ENCODE measurements around the gene STXBP5. TPM values are rescaled to one million over a fixed set of nuclear protein-coding genes. Genes with fewer than 3 reads are reported as not detected.

STXBP5 gene
- total RNA-seq, 6 donors from 2014 or later: 10.5 to 26.5 (median 15.7) TPM

DNA sequence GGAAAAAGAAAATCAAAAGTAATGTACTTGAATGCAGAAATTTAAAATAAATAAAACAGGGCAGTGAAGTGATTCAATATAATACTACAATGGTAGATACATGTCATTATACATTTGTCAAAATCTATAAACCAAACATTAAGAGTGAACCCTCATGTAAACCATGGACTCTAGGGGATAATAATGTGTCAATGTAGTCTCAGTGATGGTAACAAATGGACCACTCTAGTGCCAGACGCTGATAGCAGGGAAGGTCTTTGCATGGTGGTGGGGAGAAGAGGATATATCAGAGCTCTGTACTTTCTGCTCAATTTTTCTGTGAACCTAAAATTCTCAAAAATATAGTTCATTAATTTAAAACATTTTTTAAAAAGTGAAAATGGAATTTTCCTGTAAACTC lies 19.8 kb upstream of the STXBP5 start:
- Histone ChIP-seq H3K27ac (no peak overlapping the region), H3K36me3 (no peaks in the 10 kb centered on the region), H3K4me1 (no peaks in the 10 kb centered on the region), H3K9me3 (no peaks in the 10 kb centered on the region), H3K4me3 (no peak overlapping the region), H3K27me3 (no peaks in the 10 kb centered on the region)
- 87 to 88% methylated on average over 1 of the region's 1 CpG for WGBS, 2 donors
- no peak for ATAC-seq (ENCODE audit: low FRiP score in 2 of 2)
- no peak for DNase-seq
- TF ChIP-seq, protein P1, sequence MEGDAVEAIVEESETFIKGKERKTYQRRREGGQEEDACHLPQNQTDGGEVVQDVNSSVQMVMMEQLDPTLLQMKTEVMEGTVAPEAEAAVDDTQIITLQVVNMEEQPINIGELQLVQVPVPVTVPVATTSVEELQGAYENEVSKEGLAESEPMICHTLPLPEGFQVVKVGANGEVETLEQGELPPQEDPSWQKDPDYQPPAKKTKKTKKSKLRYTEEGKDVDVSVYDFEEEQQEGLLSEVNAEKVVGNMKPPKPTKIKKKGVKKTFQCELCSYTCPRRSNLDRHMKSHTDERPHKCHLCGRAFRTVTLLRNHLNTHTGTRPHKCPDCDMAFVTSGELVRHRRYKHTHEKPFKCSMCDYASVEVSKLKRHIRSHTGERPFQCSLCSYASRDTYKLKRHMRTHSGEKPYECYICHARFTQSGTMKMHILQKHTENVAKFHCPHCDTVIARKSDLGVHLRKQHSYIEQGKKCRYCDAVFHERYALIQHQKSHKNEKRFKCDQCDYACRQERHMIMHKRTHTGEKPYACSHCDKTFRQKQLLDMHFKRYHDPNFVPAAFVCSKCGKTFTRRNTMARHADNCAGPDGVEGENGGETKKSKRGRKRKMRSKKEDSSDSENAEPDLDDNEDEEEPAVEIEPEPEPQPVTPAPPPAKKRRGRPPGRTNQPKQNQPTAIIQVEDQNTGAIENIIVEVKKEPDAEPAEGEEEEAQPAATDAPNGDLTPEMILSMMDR (IDR thresholded peaks at IDR 0.05): no peak
- TF ChIP-seq POLR2AphosphoS5 (IDR thresholded peaks at IDR 0.05) (no peak), POLR2A (IDR thresholded peaks at IDR 0.05) (no peak), EP300 (IDR thresholded peaks at IDR 0.05) (no peak)

DNA sequence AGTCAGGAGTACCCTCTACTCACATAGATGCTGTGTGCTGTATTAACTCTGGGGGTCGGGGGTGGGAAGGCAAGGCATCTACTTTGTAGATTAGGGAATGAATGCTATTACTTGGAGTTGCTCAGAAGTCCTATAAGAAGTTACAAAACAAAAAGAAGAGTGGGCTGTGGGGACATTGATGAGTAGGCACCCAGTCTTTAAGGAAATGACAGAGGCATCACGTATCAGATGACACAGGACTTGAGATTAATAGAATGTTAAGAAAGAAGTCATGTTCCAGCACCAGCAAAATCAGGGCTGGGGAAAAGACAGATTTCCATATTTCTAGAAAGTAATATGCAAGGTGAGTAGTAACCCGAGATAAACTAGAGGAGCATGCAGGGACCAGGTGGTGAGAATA lies 19.0 kb upstream of the STXBP5 start:
- ATAC-seq (ENCODE audit: low FRiP score in 2 of 2) (no peak), DNase-seq (no peak)
- no peak for TF ChIP-seq POLR2AphosphoS5 (IDR thresholded peaks at IDR 0.05)
- no peak for TF ChIP-seq POLR2A (IDR thresholded peaks at IDR 0.05)
- TF ChIP-seq, protein P1 (IDR thresholded peaks at IDR 0.05): no peak
- no peak for TF ChIP-seq EP300 (IDR thresholded peaks at IDR 0.05)
- Histone ChIP-seq H3K27me3 (no peaks in the 10 kb centered on the region), H3K9me3 (no peaks in the 10 kb centered on the region), H3K36me3 (no peaks in the 10 kb centered on the region), H3K27ac (no peak overlapping the region), H3K4me3 (no peak overlapping the region), H3K4me1 (no peaks in the 10 kb centered on the region)
- WGBS, 2 donors: 91 to 94% methylated on average over 3 of the region's 3 CpGs

DNA sequence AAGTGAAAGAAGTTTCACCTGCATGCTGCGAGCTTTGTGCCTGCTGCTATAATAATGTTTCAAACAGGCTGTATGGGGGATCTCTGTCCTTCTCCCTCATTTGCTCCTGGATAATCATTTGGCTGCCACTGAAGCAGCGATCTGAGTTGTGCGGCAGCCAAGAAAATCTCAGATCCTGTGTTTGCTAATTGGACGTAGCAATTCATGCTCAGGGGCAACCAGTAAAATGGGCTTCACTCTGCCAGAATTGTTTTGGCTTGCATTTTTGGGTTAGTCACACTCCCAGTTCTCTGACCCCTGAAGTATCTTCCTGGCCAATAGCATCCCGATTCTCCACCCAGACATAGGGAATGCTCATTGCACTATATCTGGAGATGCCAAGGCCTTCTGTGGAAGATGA lies 13.7 kb upstream of the STXBP5 start:
- no peak overlapping the region for H3K4me3 ChIP-seq
- WGBS, 2 donors: 77 to 86% methylated on average over 5 of the region's 5 CpGs
- ATAC-seq (ENCODE audit: low FRiP score in 2 of 2): no peak
- no peak for DNase-seq
- H3K9me3 ChIP-seq: no peaks in the 10 kb centered on the region
- H3K36me3 ChIP-seq: no peaks in the 10 kb centered on the region
- TF ChIP-seq EP300 (IDR thresholded peaks at IDR 0.05): no peak
- no peak for TF ChIP-seq POLR2A (IDR thresholded peaks at IDR 0.05)
- TF ChIP-seq, protein P1 (IDR thresholded peaks at IDR 0.05): no peak
- no peak for TF ChIP-seq POLR2AphosphoS5 (IDR thresholded peaks at IDR 0.05)
- no peak overlapping the region for H3K27ac ChIP-seq
- H3K27me3 ChIP-seq: no peaks in the 10 kb centered on the region
- no peaks in the 10 kb centered on the region for H3K4me1 ChIP-seq

DNA sequence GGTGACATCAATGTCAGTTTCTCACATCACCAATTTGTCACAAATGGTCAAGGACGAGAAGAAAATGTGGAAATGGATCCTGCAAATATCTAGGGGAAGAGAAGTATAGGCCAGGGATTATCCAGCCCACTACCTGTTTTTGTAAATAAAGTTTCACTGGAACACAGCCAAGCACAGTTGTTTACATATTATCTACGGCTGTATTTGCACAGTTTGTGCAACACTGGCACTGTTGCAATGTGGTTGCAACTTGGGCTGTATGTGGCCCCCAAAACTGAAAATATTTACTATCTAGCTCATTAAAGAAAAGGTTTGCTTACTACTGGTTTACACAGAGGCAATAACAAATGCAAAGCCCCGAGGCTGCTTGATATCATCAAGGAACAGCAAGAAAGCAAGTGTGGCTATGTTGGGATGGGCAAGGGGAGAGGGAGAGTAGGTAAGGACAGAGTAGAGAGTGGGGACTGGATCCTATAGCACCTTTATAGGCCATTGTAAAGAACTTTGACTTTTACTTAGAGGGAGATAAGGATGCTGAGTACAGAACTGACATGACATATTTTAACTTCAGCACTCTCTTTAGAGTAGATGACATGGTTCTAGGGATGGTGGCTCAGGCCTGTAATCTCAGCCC lies 11.8 kb upstream of the STXBP5 start:
- no peaks in the 10 kb centered on the region for H3K36me3 ChIP-seq
- no peaks in the 10 kb centered on the region for H3K9me3 ChIP-seq
- 51 to 54% methylated on average over 3 of the region's 3 CpGs for WGBS, 2 donors
- no peak overlapping the region for H3K4me3 ChIP-seq
- TF ChIP-seq, protein P1 (IDR thresholded peaks at IDR 0.05): no peak
- TF ChIP-seq POLR2AphosphoS5 (IDR thresholded peaks at IDR 0.05): no peak
- TF ChIP-seq POLR2A (IDR thresholded peaks at IDR 0.05): no peak
- no peak for TF ChIP-seq EP300 (IDR thresholded peaks at IDR 0.05)
- ATAC-seq (ENCODE audit: low FRiP score in 2 of 2) (no peak), DNase-seq (no peak)
- no peaks in the 10 kb centered on the region for H3K27me3 ChIP-seq
- no peak overlapping the region for H3K27ac ChIP-seq
- no peaks in the 10 kb centered on the region for H3K4me1 ChIP-seq

Data from upper lobe of left lung (tissue), 6 donors.